BE2C (cell line): Measurements from ENCODE around the gene WWOX.

ENCODE experiments used
- DNase-seq: peaks from one replicate; pipeline ENCODE4 v3.0.0-alpha.2; 2020
- H3K27me3 ChIP-seq: fragments of 250-450 bp; sonication (Bioruptor Pico); 2 replicates; pipeline ENCODE4 v1.5.1; 2020; ENCODE audit warnings: mild to moderate bottlenecking
- H3K36me3 ChIP-seq: fragments of 250-450 bp; sonication (Bioruptor Pico); 2 replicates; pipeline ENCODE4 v1.5.1; 2020; ENCODE audit warnings: mild to moderate bottlenecking
- H3K4me1 ChIP-seq: fragments of 250-450 bp; sonication (Bioruptor Pico); 2 replicates; pipeline ENCODE4 v1.5.1; 2020
- H3K4me3 ChIP-seq: 2 replicates; pipeline ENCODE4 v1.5.1; 2011; ENCODE audit warnings: low read depth, low read length
- H3K9me3 ChIP-seq: fragments of 250-450 bp; sonication (Bioruptor Pico); 2 replicates; pipeline ENCODE4 v1.5.1; 2020
- TF ChIP-seq, protein P1 (sequence below): IDR thresholded peaks from 2 replicates; pipeline ENCODE4 v1.5.1; 2012; ENCODE audit warnings: mild to moderate bottlenecking, low read depth, low read length

The WWOX gene

DNA sequence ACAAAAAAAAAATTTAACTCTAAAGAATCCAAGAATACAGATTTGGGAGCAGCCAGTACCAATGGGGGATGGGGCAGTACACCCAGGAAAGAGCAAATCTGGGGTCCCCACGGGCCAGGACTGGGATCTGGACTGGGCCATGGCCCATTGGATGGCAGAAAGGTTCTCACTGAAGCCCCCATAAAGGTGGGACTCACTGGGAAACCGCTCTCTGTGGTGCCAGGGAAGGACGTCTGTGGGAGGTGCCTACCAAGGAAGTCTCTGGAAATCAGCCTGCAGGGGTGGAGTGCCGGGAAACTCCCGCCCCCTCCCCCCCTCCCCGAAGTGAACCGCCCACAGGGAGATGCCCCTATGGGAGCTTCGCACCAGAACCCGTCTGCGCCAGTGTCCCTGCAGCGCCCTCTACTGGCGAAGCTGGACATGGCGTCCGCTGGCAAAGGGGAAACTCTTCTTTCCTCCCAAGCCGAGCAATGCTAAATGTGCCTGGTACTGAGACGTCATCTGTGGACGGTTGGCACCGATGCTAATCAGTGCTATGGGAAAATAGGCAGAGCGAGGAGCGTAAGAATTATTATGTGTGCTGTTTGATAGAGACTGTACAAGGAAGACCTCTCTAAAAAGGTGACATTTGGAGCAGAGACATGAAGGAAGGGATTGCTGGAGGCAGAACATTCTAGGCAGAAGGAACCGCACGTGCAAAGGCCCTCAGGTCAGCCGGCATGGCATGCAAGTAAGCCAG, 671.1 kb downstream of the WWOX start:
- TF ChIP-seq, protein P1, sequence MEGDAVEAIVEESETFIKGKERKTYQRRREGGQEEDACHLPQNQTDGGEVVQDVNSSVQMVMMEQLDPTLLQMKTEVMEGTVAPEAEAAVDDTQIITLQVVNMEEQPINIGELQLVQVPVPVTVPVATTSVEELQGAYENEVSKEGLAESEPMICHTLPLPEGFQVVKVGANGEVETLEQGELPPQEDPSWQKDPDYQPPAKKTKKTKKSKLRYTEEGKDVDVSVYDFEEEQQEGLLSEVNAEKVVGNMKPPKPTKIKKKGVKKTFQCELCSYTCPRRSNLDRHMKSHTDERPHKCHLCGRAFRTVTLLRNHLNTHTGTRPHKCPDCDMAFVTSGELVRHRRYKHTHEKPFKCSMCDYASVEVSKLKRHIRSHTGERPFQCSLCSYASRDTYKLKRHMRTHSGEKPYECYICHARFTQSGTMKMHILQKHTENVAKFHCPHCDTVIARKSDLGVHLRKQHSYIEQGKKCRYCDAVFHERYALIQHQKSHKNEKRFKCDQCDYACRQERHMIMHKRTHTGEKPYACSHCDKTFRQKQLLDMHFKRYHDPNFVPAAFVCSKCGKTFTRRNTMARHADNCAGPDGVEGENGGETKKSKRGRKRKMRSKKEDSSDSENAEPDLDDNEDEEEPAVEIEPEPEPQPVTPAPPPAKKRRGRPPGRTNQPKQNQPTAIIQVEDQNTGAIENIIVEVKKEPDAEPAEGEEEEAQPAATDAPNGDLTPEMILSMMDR: peak; percentile 30; the same call in 1 of the 2 replicates

GRCh38 chr16:78773291-78773702, 673.8 kb downstream of the WWOX start:
- no peaks in the 10 kb centered on the region for H3K36me3 ChIP-seq
- H3K4me3 ChIP-seq: no peak overlapping the region
- H3K4me1 ChIP-seq: no peaks in the 10 kb centered on the region
- H3K9me3 ChIP-seq: no peaks in the 10 kb centered on the region
- no peak for DNase-seq
- TF ChIP-seq, protein P1: no peak
- H3K27me3 ChIP-seq: no peaks in the 10 kb centered on the region

More for the DNA sequence above, 671.1 kb downstream of the WWOX start:
- H3K36me3 ChIP-seq: no peaks in the 10 kb centered on the region
- DNase-seq: peak; percentile 16
- no peaks in the 10 kb centered on the region for H3K27me3 ChIP-seq
- H3K9me3 ChIP-seq: no peaks in the 10 kb centered on the region
- H3K4me1 ChIP-seq: no peaks in the 10 kb centered on the region
- H3K4me3 ChIP-seq: no peak overlapping the region

- TF ChIP-seq, protein P1: no peak
- no peaks in the 10 kb centered on the region for H3K36me3 ChIP-seq
- H3K4me3 ChIP-seq: no peak overlapping the region
- no peak for DNase-seq
- no peaks in the 10 kb centered on the region for H3K9me3 ChIP-seq
- H3K4me1 ChIP-seq: no peaks in the 10 kb centered on the region
- H3K27me3 ChIP-seq: no peaks in the 10 kb centered on the region
Measured at GRCh38 chr16:78773706-78774105, 674.3 kb downstream of the WWOX start.

- DNase-seq: no peak
- Histone ChIP-seq H3K4me1 (no peaks in the 10 kb centered on the region), H3K9me3 (no peaks in the 10 kb centered on the region), H3K36me3 (no peaks in the 10 kb centered on the region), H3K4me3 (no peak overlapping the region), H3K27me3 (no peaks in the 10 kb centered on the region)
- TF ChIP-seq, protein P1: no peak
Measured at GRCh38 chr16:78775161-78775561, 675.7 kb downstream of the WWOX start.

- Histone ChIP-seq H3K27me3 (no peaks in the 10 kb centered on the region), H3K9me3 (no peaks in the 10 kb centered on the region), H3K36me3 (no peaks in the 10 kb centered on the region), H3K4me3 (no peak overlapping the region), H3K4me1 (no peaks in the 10 kb centered on the region)
- no peak for DNase-seq
- TF ChIP-seq, protein P1: no peak
Measured at GRCh38 chr16:78778101-78779004, 678.9 kb downstream of the WWOX start.
